ENCODE data around the gene KRTAP10-2. TPM values are rescaled to one million over a fixed set of nuclear protein-coding genes. Genes with fewer than 3 reads are reported as not detected.
"Not testable (repeated sequence)": the region's sequence is repeated elsewhere in the genome, so short reads cannot be mapped to it uniquely, and the experiment has no call there.

Gene KRTAP10-2
- total RNA-seq, 2 donors from 2014 or later = not detected

DNA sequence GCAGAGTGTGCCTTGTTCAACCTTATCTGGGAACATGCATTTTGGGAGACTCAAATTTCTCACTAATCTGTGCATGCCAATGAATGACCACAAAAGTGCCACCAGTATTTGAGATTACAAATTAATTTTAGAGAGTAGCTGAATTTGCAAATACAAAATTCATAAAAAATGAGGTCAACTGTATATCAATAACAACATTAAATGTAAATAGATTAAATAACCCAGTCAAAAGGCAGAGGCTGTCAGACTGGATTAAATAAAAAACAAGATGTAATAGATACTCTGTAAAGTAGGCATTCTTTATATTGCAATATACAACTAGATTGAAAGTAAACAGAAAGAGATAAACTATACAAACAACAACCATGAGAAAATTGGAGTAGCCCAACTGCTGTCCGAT is 12.8 kb upstream of the KRTAP10-2 start:
- peaks cover 11% of the 10 kb centered on the region for H3K4me1 Mint-ChIP-seq
- H3K27me3 Mint-ChIP-seq = no peaks in the 10 kb centered on the region
- peak overlapping the region; percentile 74 for H3K27ac Mint-ChIP-seq
- no peak overlapping the region for H3K4me3 Mint-ChIP-seq
- no peaks in the 10 kb centered on the region for H3K36me3 Mint-ChIP-seq (ENCODE audit: low read depth)
- ATAC-seq (replicated peaks) = no peak
- H3K9me3 Mint-ChIP-seq = peaks cover 5% of the 10 kb centered on the region

DNA sequence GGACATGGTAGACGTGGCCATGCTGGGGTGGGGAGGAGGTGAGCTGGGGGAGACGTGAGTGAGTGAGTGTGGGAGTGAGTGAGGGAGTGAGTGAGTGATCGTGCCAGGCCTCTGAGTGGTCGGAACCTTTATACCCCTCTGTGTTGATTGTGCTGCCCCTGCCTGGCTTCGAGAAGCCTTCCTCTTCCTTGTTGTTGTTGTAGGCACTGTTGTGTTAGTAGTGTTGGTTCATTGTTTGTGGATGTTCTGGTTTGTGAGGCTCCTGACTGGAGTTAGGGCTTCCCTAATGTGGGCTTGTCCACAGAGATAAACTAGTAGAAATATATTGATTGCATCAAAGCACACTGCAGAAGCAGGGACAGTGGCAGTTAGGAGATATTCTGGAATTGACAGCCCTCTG is 7.4 kb upstream of the KRTAP10-2 start, which contains the start of gene KRTAP10-3:
Gene KRTAP10-3, minus strand, starts transcription at position 101 of the 400 bp plus-strand sequence. Its CDS starts 80 bp downstream, at position 21.
- no peaks in the 10 kb centered on the region for H3K4me1 Mint-ChIP-seq
- peaks cover 5% of the 10 kb centered on the region for H3K9me3 Mint-ChIP-seq
- no peak within 1 kb of the TSS for H3K4me3 Mint-ChIP-seq
- H3K27me3 Mint-ChIP-seq = peaks cover 4% of the 10 kb centered on the region
- ATAC-seq (replicated peaks) = no peak
- no peaks in the 10 kb centered on the region for H3K36me3 Mint-ChIP-seq (ENCODE audit: low read depth)
- no peak within 1 kb of the TSS for H3K27ac Mint-ChIP-seq

- not testable (repeated sequence) for H3K27me3 Mint-ChIP-seq; H3K27ac Mint-ChIP-seq; ATAC-seq (replicated peaks); H3K36me3 Mint-ChIP-seq (ENCODE audit: low read depth); H3K4me3 Mint-ChIP-seq; H3K9me3 Mint-ChIP-seq; H3K4me1 Mint-ChIP-seq
Measured at GRCh38 chr21:44558329-44558675, 7.0 kb upstream of the KRTAP10-2 start.

GRCh38 chr21:44557491-44558328 is 6.4 kb upstream of the KRTAP10-2 start:
- Mint-ChIP-seq H3K4me1 (no peaks in the 10 kb centered on the region), H3K27me3 (peaks cover 4% of the 10 kb centered on the region), H3K4me3 (no peak overlapping the region), H3K27ac (no peak overlapping the region), H3K36me3 (ENCODE audit: low read depth) (no peaks in the 10 kb centered on the region), H3K9me3 (peaks cover 10% of the 10 kb centered on the region)
- ATAC-seq (replicated peaks) = no peak

DNA sequence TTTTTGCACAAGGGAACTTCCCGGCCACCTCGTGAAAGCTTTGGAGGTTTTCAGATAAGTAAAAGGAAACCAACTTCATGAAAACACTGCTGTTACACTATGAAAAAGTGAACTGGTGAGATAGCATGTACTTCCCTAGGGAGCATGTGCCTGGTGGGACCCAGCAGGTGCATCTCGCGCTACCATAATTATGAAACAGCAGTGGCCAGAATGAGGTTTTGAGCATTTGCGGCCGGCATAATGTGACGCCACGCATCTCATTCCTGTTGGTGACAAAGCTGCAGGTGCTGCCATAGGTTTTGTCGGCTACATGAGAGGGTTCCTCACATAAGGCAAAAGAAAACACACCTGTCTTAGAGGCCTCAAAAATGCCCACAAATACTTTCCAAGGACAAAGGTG is 5.6 kb upstream of the KRTAP10-2 start:
- no peaks in the 10 kb centered on the region for H3K4me1 Mint-ChIP-seq
- H3K36me3 Mint-ChIP-seq (ENCODE audit: low read depth) = no peaks in the 10 kb centered on the region
- H3K27ac Mint-ChIP-seq = no peak overlapping the region
- H3K9me3 Mint-ChIP-seq = peaks cover 10% of the 10 kb centered on the region
- no peak for ATAC-seq (replicated peaks)
- H3K4me3 Mint-ChIP-seq = no peak overlapping the region
- peaks cover 4% of the 10 kb centered on the region for H3K27me3 Mint-ChIP-seq

- Mint-ChIP-seq H3K9me3 (peaks cover 4% of the 10 kb centered on the region), H3K27ac (no peak overlapping the region), H3K36me3 (ENCODE audit: low read depth) (no peaks in the 10 kb centered on the region), H3K4me1 (no peaks in the 10 kb centered on the region), H3K27me3 (peaks cover 4% of the 10 kb centered on the region), H3K4me3 (no peak overlapping the region)
- ATAC-seq (replicated peaks) = no peak
Measured at GRCh38 chr21:44555200-44555875, 4.0 kb upstream of the KRTAP10-2 start.

DNA sequence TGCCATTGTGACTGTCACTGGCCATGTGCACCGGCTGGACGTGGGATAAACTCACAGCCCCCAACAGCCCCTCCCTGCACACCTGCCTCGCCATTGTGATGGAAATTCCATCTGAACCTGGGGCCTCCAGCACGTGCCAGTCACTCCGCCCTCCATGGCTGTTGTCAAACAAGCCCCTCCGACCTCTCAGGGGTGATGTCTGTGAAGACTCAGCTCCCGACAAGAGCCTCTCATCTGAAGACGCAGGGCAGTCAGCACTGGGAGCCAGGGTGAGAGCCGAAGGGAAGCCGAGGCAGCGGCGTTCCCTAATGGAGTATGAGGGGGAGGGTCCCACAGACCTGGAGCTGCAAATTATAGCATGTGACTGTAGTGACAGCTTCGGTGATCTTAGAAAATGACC is 1.4 kb upstream of the KRTAP10-2 start:
- H3K9me3 Mint-ChIP-seq = peaks cover 6% of the 10 kb centered on the region
- no peak overlapping the region for H3K4me3 Mint-ChIP-seq
- no peak for ATAC-seq (replicated peaks)
- no peaks in the 10 kb centered on the region for H3K36me3 Mint-ChIP-seq (ENCODE audit: low read depth)
- H3K27me3 Mint-ChIP-seq = peaks cover 4% of the 10 kb centered on the region
- H3K27ac Mint-ChIP-seq = no peak overlapping the region
- peaks cover 3% of the 10 kb centered on the region for H3K4me1 Mint-ChIP-seq

- ATAC-seq (replicated peaks) = no peak
- H3K4me3 Mint-ChIP-seq = no peak overlapping the region
- H3K36me3 Mint-ChIP-seq (ENCODE audit: low read depth) = no peaks in the 10 kb centered on the region
- H3K4me1 Mint-ChIP-seq = peaks cover 8% of the 10 kb centered on the region
- H3K27me3 Mint-ChIP-seq = peaks cover 4% of the 10 kb centered on the region
- peaks cover 12% of the 10 kb centered on the region for H3K9me3 Mint-ChIP-seq
- H3K27ac Mint-ChIP-seq = no peak overlapping the region
Measured at GRCh38 chr21:44552136-44552535, 831 bp upstream of the KRTAP10-2 start.

- H3K36me3 Mint-ChIP-seq (ENCODE audit: low read depth) = no peaks in the 10 kb centered on the region
- H3K9me3 Mint-ChIP-seq = peaks cover 18% of the 10 kb centered on the region
- peaks cover 12% of the 10 kb centered on the region for H3K4me1 Mint-ChIP-seq
- peaks cover 4% of the 10 kb centered on the region for H3K27me3 Mint-ChIP-seq
- H3K4me3 Mint-ChIP-seq = no peak overlapping the region
- H3K27ac Mint-ChIP-seq = no peak overlapping the region
- no peak for ATAC-seq (replicated peaks)
Measured at GRCh38 chr21:44550807-44551206, 498 bp downstream of the KRTAP10-2 start.

DNA sequence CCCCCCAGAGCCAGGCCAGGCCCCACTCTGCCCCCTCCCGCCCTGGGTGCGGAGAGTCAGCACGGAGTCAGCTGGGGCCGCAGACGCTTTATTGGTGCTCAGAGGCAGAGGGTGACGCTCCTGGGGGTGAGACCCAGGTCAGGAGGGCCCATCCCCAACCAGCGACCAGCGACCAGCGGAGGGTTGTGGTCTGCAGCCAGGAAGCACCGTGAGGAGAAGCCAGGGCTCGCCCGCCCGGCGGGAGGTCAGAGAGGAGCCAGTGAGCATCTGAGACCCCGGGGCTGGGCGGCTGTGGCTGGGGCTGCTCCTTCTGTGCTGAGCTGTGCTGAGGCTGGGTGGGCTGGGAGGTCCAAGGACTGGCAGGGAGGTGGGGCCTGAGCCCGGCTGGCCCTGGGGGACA is 1.0 kb downstream of the KRTAP10-2 start:
- H3K27ac Mint-ChIP-seq; H3K27me3 Mint-ChIP-seq; ATAC-seq (replicated peaks); H3K4me3 Mint-ChIP-seq; H3K36me3 Mint-ChIP-seq (ENCODE audit: low read depth): not testable (repeated sequence)
- Mint-ChIP-seq H3K4me1 (peaks cover 12% of the 10 kb centered on the region), H3K9me3 (peaks cover 18% of the 10 kb centered on the region)

DNA sequence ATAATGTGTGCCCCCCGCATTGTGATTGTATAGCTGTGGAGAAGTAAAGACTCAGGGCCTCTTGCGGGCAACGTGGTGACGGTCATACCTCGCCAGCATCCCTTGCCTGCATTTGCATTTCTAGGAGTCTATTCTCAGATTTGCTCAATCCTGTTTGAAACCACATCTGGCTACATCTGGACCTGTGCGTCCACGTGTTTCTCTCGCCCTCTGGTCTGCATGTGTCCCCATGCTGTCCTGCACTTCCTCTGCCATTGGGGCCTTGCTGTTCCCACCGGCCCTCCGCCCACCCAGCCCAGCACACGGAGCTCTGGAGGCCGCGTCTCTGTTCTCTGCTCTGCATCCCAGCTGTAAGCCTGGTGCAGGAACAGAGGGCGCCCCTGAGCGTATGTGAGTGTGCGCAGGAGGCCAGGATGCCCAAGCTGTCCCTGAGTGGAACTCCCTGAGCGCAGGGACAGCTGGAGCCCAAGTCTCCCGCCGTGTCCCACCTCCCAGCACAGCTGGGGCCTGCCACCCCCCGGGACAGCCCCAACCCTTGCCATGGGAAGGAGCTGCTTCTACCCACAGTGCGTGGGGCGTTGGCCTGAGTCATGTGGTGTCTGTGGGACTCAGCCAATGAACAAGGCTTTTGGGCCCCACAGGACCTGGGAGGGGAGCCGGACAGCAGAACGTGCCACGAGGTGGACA is 1.6 kb downstream of the KRTAP10-2 start:
- Mint-ChIP-seq H3K9me3 (peaks cover 18% of the 10 kb centered on the region), H3K27me3 (no peaks in the 10 kb centered on the region), H3K4me1 (peaks cover 12% of the 10 kb centered on the region), H3K4me3 (no peak overlapping the region), H3K27ac (no peak overlapping the region), H3K36me3 (ENCODE audit: low read depth) (no peaks in the 10 kb centered on the region)
- ATAC-seq (replicated peaks) = no peak

- H3K27me3 Mint-ChIP-seq = no peaks in the 10 kb centered on the region
- no peak for ATAC-seq (replicated peaks)
- no peak overlapping the region for H3K27ac Mint-ChIP-seq
- peaks cover 12% of the 10 kb centered on the region for H3K4me1 Mint-ChIP-seq
- peaks cover 18% of the 10 kb centered on the region for H3K9me3 Mint-ChIP-seq
- no peak overlapping the region for H3K4me3 Mint-ChIP-seq
- H3K36me3 Mint-ChIP-seq (ENCODE audit: low read depth) = no peaks in the 10 kb centered on the region
Measured at GRCh38 chr21:44548922-44549321, 2.4 kb downstream of the KRTAP10-2 start.

DNA sequence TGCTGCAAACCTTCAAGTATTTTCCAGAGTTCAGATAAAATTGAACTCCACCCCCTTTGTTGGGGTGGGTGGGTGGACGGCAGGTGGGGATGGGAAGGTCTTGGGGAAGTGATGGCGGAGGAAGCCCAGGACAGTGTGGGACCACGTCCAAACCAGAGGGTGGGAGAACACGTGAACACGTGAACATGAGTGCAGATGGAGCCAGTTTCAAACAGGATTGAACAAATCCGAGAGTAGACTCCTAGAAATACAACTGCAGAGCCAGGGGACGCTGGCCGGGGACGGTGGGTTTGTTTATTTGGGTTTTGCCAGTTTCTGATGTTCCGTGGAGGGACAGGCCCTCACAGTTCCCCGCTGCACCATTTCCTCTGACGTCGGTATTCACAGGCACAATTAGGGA is 2.9 kb downstream of the KRTAP10-2 start:
- H3K4me1 Mint-ChIP-seq = peaks cover 12% of the 10 kb centered on the region
- H3K27ac Mint-ChIP-seq = peak overlapping the region; percentile 98
- H3K9me3 Mint-ChIP-seq = peaks cover 18% of the 10 kb centered on the region
- peak overlapping the region; percentile 76 for H3K4me3 Mint-ChIP-seq
- H3K36me3 Mint-ChIP-seq (ENCODE audit: low read depth) = no peaks in the 10 kb centered on the region
- no peak for ATAC-seq (replicated peaks)
- no peaks in the 10 kb centered on the region for H3K27me3 Mint-ChIP-seq

DNA sequence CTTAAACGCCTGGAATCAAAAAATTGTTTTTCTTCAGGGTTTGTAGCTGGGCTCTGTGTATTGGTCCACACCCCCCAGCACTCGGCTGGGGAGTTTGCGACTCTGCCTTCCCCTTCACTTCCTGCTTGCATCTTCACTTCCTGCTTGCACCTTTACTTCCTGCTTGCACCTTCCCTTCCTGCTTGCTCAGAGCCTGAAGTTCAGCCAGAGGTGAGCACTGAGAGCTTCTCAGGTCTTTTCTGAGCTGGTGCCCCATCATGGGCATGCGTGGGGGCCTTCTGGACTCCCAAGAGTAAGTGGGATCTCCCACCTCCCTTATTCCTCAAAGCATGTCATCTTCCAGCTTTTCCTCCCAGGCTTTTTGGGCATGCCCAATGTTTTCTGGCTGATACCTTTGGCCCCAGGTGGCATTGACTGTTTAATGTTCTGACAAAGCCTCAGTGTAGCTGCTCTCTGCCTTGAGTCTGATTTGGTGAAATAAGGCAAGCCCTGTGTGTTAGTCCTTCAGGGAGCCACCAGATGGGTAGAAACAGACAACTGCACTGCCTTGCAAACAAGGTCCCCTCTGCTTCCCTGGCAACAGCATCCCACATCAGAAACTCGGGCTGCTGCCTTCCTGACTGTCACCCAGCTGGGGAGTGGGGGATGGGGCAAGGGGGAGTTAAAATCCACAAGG is 3.5 kb downstream of the KRTAP10-2 start:
- peak; percentile 47 for ATAC-seq (replicated peaks)
- Mint-ChIP-seq H3K27ac (peak overlapping the region; percentile 98), H3K27me3 (no peaks in the 10 kb centered on the region), H3K4me3 (peak overlapping the region; percentile 76), H3K9me3 (peaks cover 13% of the 10 kb centered on the region), H3K4me1 (peaks cover 12% of the 10 kb centered on the region), H3K36me3 (ENCODE audit: low read depth) (no peaks in the 10 kb centered on the region)

All from activated T-helper 17 cell treated with anti-CD3 and anti-CD28 coated beads, Interleukin-2, amount 50 U/mL, for 72 hours (primary cell).